Measurements from ENCODE around the gene LMAN1L. TPM values are rescaled to one million over a fixed set of nuclear protein-coding genes. Genes with fewer than 3 reads are reported as not detected.
A peak's percentile ranks its signal among the peaks of the same experiment; 100 is the strongest.

Gene LMAN1L
- total RNA-seq, 3 donors from 2014 or later, result 0.32 to 0.60 (median 0.55) TPM

- no peak overlapping the region for H3K4me3 ChIP-seq
- no peaks in the 10 kb centered on the region for H3K9me3 ChIP-seq
- peaks cover 48% of the 10 kb centered on the region for H3K4me1 ChIP-seq (ENCODE audit: low read depth)
- intact Hi-C loops (cut with DNase I, micrococcal nuclease), result no loop called here
- no peak for TF ChIP-seq CTCF (IDR thresholded peaks at IDR 0.05)
- DNase-seq (no peak), ATAC-seq (no peak)
- peaks cover 17% of the 10 kb centered on the region for H3K36me3 ChIP-seq (ENCODE audit: low read depth)
Observed at GRCh38 chr15:74856537-74856936, 43.9 kb downstream of the LMAN1L start.

GRCh38 chr15:74857082-74857655, 44.5 kb downstream of the LMAN1L start:
- TF ChIP-seq CTCF (IDR thresholded peaks at IDR 0.05), result no peak
- Histone ChIP-seq H3K4me1 (ENCODE audit: low read depth) (peaks cover 49% of the 10 kb centered on the region), H3K9me3 (no peaks in the 10 kb centered on the region), H3K36me3 (ENCODE audit: low read depth) (peaks cover 13% of the 10 kb centered on the region), H3K4me3 (no peak overlapping the region)
- intact Hi-C loops (cut with DNase I, micrococcal nuclease), result no loop called here
- ATAC-seq, result peak; percentile 93
- DNase-seq, result peak in 2 of 3 donors; percentile 71 to 77

- H3K4me3 ChIP-seq, result no peak overlapping the region
- TF ChIP-seq CTCF (IDR thresholded peaks at IDR 0.05), result no peak
- H3K36me3 ChIP-seq (ENCODE audit: low read depth), result peaks cover 6% of the 10 kb centered on the region
- peak; percentile 28 for ATAC-seq
- no peaks in the 10 kb centered on the region for H3K9me3 ChIP-seq
- intact Hi-C loops (cut with DNase I, micrococcal nuclease), result no loop called here
- DNase-seq, result no peak
- H3K4me1 ChIP-seq (ENCODE audit: low read depth), result peaks cover 49% of the 10 kb centered on the region
Observed at GRCh38 chr15:74857671-74858368, 45.2 kb downstream of the LMAN1L start.

DNA sequence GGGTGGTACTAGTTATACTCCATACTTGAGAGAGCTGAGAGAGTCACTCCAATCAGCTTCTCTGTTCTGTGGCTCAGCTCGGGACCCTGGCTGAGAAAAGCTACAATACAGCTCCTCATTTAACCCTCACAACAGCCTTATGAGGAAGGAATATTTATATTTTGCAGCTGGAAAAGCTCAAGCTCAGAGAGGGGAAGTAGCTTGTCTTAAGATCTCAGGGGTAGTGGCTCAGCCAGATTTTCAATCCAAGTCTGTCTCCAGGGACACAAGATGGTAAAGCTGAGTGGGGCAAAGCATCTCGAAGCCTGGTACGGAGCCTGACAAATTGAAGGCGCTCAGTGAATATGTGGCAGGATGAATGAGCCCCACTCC, 45.7 kb downstream of the LMAN1L start:
- Histone ChIP-seq H3K4me1 (ENCODE audit: low read depth) (peaks cover 51% of the 10 kb centered on the region), H3K36me3 (ENCODE audit: low read depth) (peaks cover under 1% of the 10 kb centered on the region), H3K4me3 (no peak overlapping the region), H3K9me3 (no peaks in the 10 kb centered on the region)
- ATAC-seq, result no peak
- no peak for DNase-seq
- intact Hi-C loops (cut with DNase I, micrococcal nuclease), result no loop called here
- TF ChIP-seq CTCF (IDR thresholded peaks at IDR 0.05), result no peak

- ATAC-seq, result peak; percentile 14
- no peak for TF ChIP-seq CTCF (IDR thresholded peaks at IDR 0.05)
Observed at GRCh38 chr15:74863239-74864056, 50.8 kb downstream of the LMAN1L start.

More at GRCh38 chr15:74863239-74864056, 50.8 kb downstream of the LMAN1L start:
- H3K36me3 ChIP-seq (ENCODE audit: low read depth), result no peaks in the 10 kb centered on the region
- H3K4me3 ChIP-seq, result no peak overlapping the region
- intact Hi-C loops (cut with DNase I, micrococcal nuclease), result no loop called here
- H3K9me3 ChIP-seq, result no peaks in the 10 kb centered on the region
- no peak for DNase-seq
- peaks cover 70% of the 10 kb centered on the region for H3K4me1 ChIP-seq (ENCODE audit: low read depth)

All from mucosa of descending colon (tissue), 3 donors.